Psoas muscle (tissue), 8 donors: Measurements from ENCODE around the gene USE1. TPM values are rescaled to one million over a fixed set of nuclear protein-coding genes. Genes with fewer than 3 reads are reported as not detected.
A peak's percentile ranks its signal among the peaks of the same experiment; 100 is the strongest.

Source experiments
- ATAC-seq, 4 donors: fragments of 200-7000 bp; cut with Tn5 transposase; one replicate each; pipeline ENCODE4 v1.9.1; 2020; ENCODE audit warnings: moderate library complexity in 3 of 4, mild to moderate bottlenecking in 2 of 4
- DNase-seq, 2 donors: peaks; one replicate each; pipeline ENCODE4 v3.0.0-alpha.2; 2020
- H3K27ac ChIP-seq: fragments of 200-600 bp; one replicate; pipeline ENCODE4 v1.8.0; 2022
- H3K27me3 ChIP-seq, 3 donors: fragments of 200-600 bp in 1 of 3; one replicate each; pipeline versions ENCODE4 v1.6.1 to v1.8.0; 2013 to 2022; ENCODE audit warnings: low read length in 2 of 3, mild to moderate bottlenecking in 2 of 3, moderate library complexity in 1 of 3; ENCODE audit not compliant: insufficient read depth in 3 of 3
- H3K36me3 ChIP-seq, 2 donors: fragments of 200-600 bp in 1 of 2; one replicate each; pipeline versions ENCODE4 v1.6.1 to v1.8.0; 2013 to 2022; ENCODE audit warnings: low read depth in 1 of 2, mild to moderate bottlenecking in 1 of 2, moderate library complexity in 1 of 2; ENCODE audit not compliant: insufficient read depth in 1 of 2
- H3K4me1 ChIP-seq: fragments of 200-600 bp; one replicate; pipeline ENCODE4 v1.8.0; 2022
- H3K4me3 ChIP-seq: fragments of 200-600 bp; one replicate; pipeline ENCODE4 v1.8.0; 2022; ENCODE audit warnings: mild to moderate bottlenecking
- H3K9me3 ChIP-seq: fragments of 200-600 bp; one replicate; pipeline ENCODE4 v1.8.0; 2022
- CTCF ChIP-seq: fragments of 200-600 bp; IDR thresholded peaks from one replicate; pipeline ENCODE4 v1.8.0; 2022; ENCODE audit warnings: antibody characterized with exemption
- WGBS, 3 donors: extraction: QIAGEN DNeasy Blood & Tissue Kit; methylation state at CpG; one replicate each; pipeline versions ENCODE4 v1.1.6 to v1.1.7; 2013; 5-methylcytosine and 5-hydroxymethylcytosine counted together
- intact Hi-C, 2 donors: fragments of 100-400 bp; cut with DNase I; formaldehyde crosslinking; loops; one replicate each; pipeline versions ENCODE4 v1.11.0 to v1.14.2; 2022
- polyA plus RNA-seq, 3 donors: library from polyadenylated mRNA; stranded (reverse); fragments of 200-250 nt; gene quantifications; one replicate each; pipeline ENCODE4 v1.2.3, GENCODE V29; 2013
- total RNA-seq, 4 donors: library from RNA; stranded (reverse); fragmentation: NEBNext Ultra II Directional in 2 of 4; extraction: Animal tissue kit (Norgen Biotek cat#: 25700) in 2 of 4; gene quantifications; one replicate each; pipeline versions ENCODE4 v1.2.1 to v1.2.4, GENCODE V29; 2021 to 2023
- donor health status: healthy with polysubstance abuse.
- donor health status: DM: no; HTN: no; CAD: no; lungs with moderate emphysema.
- donor health status: Bipolar disorder and iron deficiency.
- donor health status: healthy.
- donor health status: DM: yes; HTN: yes; CAD: no.
- donor health status: DM: no; HTN: no; CAD: no.
- donor health status: DM: no; HTN: no; CAD: no.
- donor health status: DM: yes; HTN: yes; CAD: no.

Gene USE1
- total and polyA plus RNA-seq, 7 donors: 25.5 to 83.0 (median 41.2) TPM

- DNase-seq: no peak
- H3K9me3 ChIP-seq: no peaks in the 10 kb centered on the region
- intact Hi-C loops: no loop called here
- ATAC-seq: no peak
- no peaks in the 10 kb centered on the region for H3K27me3 ChIP-seq
- no peak for TF ChIP-seq CTCF
- WGBS, 3 donors: 91 to 95% (median 93%) methylated on average over 38 to 58 of the region's 58 CpGs
- peaks cover 0 to 32% of the 10 kb centered on the region in 2 donors for H3K36me3 ChIP-seq
- no peak overlapping the region for H3K4me3 ChIP-seq
- H3K27ac ChIP-seq: no peak overlapping the region
- peaks cover 5% of the 10 kb centered on the region for H3K4me1 ChIP-seq
Measured at GRCh38 chr19:17211547-17212446, 3.4 kb upstream of the USE1 start.

- H3K27ac ChIP-seq: no peak overlapping the region
- no peaks in the 10 kb centered on the region for H3K27me3 ChIP-seq
- peaks cover 4 to 41% of the 10 kb centered on the region in 2 donors for H3K36me3 ChIP-seq
- intact Hi-C loops: no loop called here
- no peak for DNase-seq
- no peak overlapping the region for H3K4me3 ChIP-seq
- 39 to 64% (median 45%) methylated on average over 3 to 5 of the region's 5 CpGs for WGBS, 3 donors
- peaks cover 5% of the 10 kb centered on the region for H3K4me1 ChIP-seq
- TF ChIP-seq CTCF: no peak
- no peak for ATAC-seq
- no peaks in the 10 kb centered on the region for H3K9me3 ChIP-seq
Measured at GRCh38 chr19:17213334-17213733, 1.8 kb upstream of the USE1 start.

GRCh38 chr19:17214508-17215126, 540 bp upstream of the USE1 start:
- intact Hi-C loops: loop anchor here in 1 of 2 donors (1.0 to 2.0 kb wide), 2 partner anchors 52 to 139 kb away; partner anchors contain the start of genes BABAM1, HAUS8 and MYO9B
- H3K27ac ChIP-seq: peak overlapping the region; percentile 95
- ATAC-seq: peak in 1 of 4 donors; percentile 2
- TF ChIP-seq CTCF: no peak
- peak overlapping the region; percentile 84 for H3K4me3 ChIP-seq
- WGBS, 3 donors: 29 to 34% (median 34%) methylated on average over 16 of the region's 16 CpGs
- no peak for DNase-seq
- no peaks in the 10 kb centered on the region for H3K9me3 ChIP-seq
- no peaks in the 10 kb centered on the region for H3K27me3 ChIP-seq
- peaks cover 9 to 45% of the 10 kb centered on the region in 2 donors for H3K36me3 ChIP-seq
- H3K4me1 ChIP-seq: peaks cover 5% of the 10 kb centered on the region

- no peak for TF ChIP-seq CTCF
- 78 to 84% (median 80%) methylated on average over 13 of the region's 13 CpGs for WGBS, 3 donors
- H3K27me3 ChIP-seq: no peaks in the 10 kb centered on the region
- H3K4me1 ChIP-seq: peaks cover 5% of the 10 kb centered on the region
- ATAC-seq (no peak), DNase-seq (no peak)
- peaks cover 9 to 36% of the 10 kb centered on the region in 2 donors for H3K36me3 ChIP-seq
- intact Hi-C loops: no loop called here
- no peaks in the 10 kb centered on the region for H3K9me3 ChIP-seq
- H3K27ac ChIP-seq: peak overlapping the region; percentile 95
- H3K4me3 ChIP-seq: peak overlapping the region; percentile 84
Measured at GRCh38 chr19:17216058-17216670, 1.0 kb downstream of the USE1 start.
